ENCODE data around the gene TNS4. TPM values are rescaled to one million over a fixed set of nuclear protein-coding genes. Genes with fewer than 3 reads are reported as not detected.

TNS4 gene
- total RNA-seq, 2 experiments from 2014 or later = 7.3 to 7.6 TPM

GRCh38 chr17:40538936-40539705, 37.7 kb upstream of the TNS4 start:
- peaks cover 9% of the 10 kb centered on the region for H3K36me3 Mint-ChIP-seq
- H3K9me3 Mint-ChIP-seq = peaks cover under 1% of the 10 kb centered on the region
- H3K4me3 Mint-ChIP-seq = no peak overlapping the region
- peak overlapping the region; percentile 100 for H3K27ac Mint-ChIP-seq
- DNase-seq = no peak
- H3K4me1 Mint-ChIP-seq = peaks cover 86% of the 10 kb centered on the region
- H3K27me3 Mint-ChIP-seq = no peaks in the 10 kb centered on the region

DNA sequence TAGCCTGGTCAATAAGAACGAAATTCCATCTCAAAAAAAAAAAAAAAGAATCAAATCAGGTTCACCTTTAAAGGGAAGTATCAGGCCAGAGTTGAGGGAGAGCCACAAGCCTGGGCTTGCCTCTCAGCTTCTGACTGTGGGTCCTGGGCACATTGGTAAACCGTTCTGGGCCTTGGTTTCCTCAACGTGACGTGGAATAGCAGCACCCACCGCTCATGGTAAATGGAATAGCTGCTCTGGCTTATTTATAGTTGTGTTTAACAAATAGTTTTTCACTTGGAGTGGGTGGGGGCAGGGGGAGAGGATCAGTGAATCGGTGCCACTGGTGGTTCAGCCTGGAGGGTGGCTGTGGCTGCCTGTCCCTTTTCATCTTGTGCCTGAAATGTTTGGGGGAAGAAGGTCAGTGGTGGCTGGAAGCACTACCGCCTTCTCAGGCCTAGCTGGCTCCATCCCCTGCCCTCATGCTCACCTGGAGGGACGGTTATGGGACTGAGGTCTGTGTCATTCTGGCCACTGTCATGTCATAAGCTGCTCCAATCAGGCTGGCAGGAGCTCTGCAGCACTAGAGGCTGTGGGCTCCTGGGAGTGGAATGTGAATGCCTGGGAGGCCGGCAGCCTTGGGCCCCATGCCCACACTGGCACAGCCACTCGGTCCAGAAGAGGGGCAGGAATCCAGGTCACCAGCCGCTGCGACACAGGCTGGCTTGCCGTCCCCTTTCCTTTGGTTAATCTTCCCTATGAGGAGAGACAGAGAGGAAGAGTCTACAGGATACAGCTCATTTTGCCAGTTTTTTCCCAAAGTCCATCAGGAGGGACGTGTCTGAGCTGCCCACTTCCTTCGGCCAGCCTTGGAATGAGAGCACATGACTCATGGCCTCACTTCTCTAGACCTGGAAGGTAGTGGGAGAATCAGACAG, 36.9 kb upstream of the TNS4 start:
- H3K27ac Mint-ChIP-seq = peak overlapping the region; percentile 3
- peaks cover 9% of the 10 kb centered on the region for H3K36me3 Mint-ChIP-seq
- H3K4me1 Mint-ChIP-seq = peaks cover 87% of the 10 kb centered on the region
- no peak overlapping the region for H3K4me3 Mint-ChIP-seq
- H3K27me3 Mint-ChIP-seq = no peaks in the 10 kb centered on the region
- DNase-seq = no peak
- no peaks in the 10 kb centered on the region for H3K9me3 Mint-ChIP-seq

GRCh38 chr17:40536295-40537171, 35.1 kb upstream of the TNS4 start:
- Mint-ChIP-seq H3K9me3 (no peaks in the 10 kb centered on the region), H3K4me1 (peaks cover 87% of the 10 kb centered on the region), H3K27ac (peak overlapping the region; percentile 60), H3K4me3 (no peak overlapping the region), H3K36me3 (peaks cover 6% of the 10 kb centered on the region), H3K27me3 (no peaks in the 10 kb centered on the region)
- DNase-seq = no peak

DNA sequence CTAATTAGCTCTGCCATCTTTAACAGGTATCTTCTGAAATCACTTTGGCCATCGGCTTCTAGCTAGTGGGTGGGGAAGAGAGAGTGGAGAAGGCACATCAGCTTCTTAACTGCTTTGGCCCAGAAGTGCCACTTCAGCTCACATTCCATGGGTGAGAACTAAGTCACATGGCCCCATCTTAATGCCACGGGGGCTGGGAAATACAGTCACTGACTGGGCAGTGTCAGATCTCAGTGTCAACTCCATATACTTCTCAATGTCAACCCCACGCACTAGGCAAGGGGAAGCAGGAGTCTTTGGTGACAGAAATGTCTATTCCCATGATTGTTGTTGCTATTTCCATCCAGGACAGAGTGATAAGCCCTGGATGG, 34.5 kb upstream of the TNS4 start:
- Mint-ChIP-seq H3K9me3 (no peaks in the 10 kb centered on the region), H3K4me3 (no peak overlapping the region), H3K27ac (peak overlapping the region; percentile 9), H3K36me3 (peaks cover 6% of the 10 kb centered on the region), H3K27me3 (no peaks in the 10 kb centered on the region), H3K4me1 (peaks cover 87% of the 10 kb centered on the region)
- no peak for DNase-seq

GRCh38 chr17:40535438-40535837, 34.0 kb upstream of the TNS4 start:
- no peaks in the 10 kb centered on the region for H3K9me3 Mint-ChIP-seq
- H3K27me3 Mint-ChIP-seq = no peaks in the 10 kb centered on the region
- H3K4me3 Mint-ChIP-seq = no peak overlapping the region
- H3K36me3 Mint-ChIP-seq = peaks cover 6% of the 10 kb centered on the region
- no peak for DNase-seq
- peaks cover 87% of the 10 kb centered on the region for H3K4me1 Mint-ChIP-seq
- no peak overlapping the region for H3K27ac Mint-ChIP-seq

DNA sequence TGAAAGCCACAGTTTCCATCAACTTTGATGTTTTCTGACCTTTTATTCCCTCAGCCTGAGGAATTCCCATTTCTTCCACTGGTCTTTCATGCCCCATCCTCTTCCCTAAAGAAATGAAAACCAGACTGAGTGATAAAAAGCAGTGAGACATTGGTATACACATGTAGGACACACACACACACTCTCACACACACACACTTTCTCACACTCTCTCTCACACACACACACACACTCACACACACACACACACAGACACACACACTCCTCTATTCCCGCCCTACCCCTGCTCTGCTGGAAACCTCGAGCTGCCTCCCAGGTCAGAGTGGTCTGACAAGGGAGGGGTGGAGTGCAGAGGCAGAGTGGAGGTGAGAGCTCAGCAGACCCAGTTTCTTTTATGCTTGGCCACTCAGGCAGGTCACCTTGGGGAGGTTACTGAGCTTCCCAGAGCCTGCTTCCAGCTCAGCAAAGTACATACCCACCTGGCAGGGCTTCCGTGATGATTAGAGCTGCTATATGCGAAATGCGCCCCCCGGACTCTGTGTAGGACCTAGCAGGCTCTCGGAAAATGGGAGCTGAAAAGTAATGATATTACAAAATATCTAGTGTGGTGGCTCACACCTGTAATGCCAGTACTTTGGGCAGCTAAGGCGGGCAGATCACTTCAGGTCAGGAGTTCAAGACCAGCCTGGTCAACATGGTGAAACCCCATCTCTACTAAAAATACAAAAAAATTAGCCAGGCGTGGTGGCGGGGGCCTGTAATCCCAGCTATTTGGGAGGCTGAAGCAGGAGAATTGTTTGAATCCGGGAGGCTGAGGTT, 33.2 kb upstream of the TNS4 start:
- peaks cover 6% of the 10 kb centered on the region for H3K36me3 Mint-ChIP-seq
- peak overlapping the region; percentile 50 for H3K27ac Mint-ChIP-seq
- H3K9me3 Mint-ChIP-seq = no peaks in the 10 kb centered on the region
- DNase-seq = no peak
- no peaks in the 10 kb centered on the region for H3K27me3 Mint-ChIP-seq
- H3K4me1 Mint-ChIP-seq = peaks cover 84% of the 10 kb centered on the region
- H3K4me3 Mint-ChIP-seq = no peak overlapping the region

- Mint-ChIP-seq H3K4me3 (peak overlapping the region; percentile 46), H3K9me3 (no peaks in the 10 kb centered on the region), H3K27me3 (no peaks in the 10 kb centered on the region), H3K27ac (peak overlapping the region; percentile 90), H3K36me3 (peaks cover 6% of the 10 kb centered on the region), H3K4me1 (peaks cover 78% of the 10 kb centered on the region)
- DNase-seq = no peak
Observed at GRCh38 chr17:40533896-40534295, 32.5 kb upstream of the TNS4 start.

DNA sequence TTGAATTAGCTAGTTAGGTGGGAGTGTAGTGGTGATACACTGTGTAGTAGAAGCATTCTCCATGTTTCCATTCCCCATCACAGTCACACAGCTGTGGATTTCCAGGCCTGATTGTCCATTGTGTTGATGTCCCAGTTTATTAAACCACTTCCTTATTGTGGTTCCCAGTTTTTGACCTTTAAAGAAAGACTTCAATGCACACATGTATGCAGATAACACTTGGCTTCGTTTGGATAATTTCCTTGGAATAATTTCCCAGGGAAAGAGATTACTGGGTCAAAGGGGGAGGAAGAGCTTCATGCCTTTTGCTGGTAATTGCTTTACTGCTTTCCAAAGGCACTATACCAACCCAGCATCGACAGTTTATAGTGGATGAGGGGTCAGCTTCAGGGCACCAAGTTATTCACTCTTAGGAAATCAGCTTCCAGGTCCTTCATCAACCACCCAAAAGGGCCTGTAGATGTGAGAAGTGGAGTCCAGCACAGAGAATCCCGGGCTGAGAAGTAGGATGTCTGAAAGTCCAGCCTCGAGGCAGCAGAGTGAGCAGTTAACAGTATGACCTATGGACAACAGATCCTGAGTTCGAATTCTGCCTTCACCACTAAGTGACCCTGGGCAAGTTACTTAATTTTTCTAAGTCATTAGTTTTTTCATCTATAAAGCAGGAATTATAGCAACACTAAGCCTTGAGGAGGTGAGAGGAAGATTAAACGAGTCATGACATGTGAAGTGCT, 31.3 kb upstream of the TNS4 start:
- no peak for DNase-seq
- H3K36me3 Mint-ChIP-seq = peaks cover 6% of the 10 kb centered on the region
- H3K4me3 Mint-ChIP-seq = peak overlapping the region; percentile 53
- no peaks in the 10 kb centered on the region for H3K9me3 Mint-ChIP-seq
- H3K27me3 Mint-ChIP-seq = no peaks in the 10 kb centered on the region
- peaks cover 74% of the 10 kb centered on the region for H3K4me1 Mint-ChIP-seq
- H3K27ac Mint-ChIP-seq = peak overlapping the region; percentile 91

GRCh38 chr17:40531051-40531991, 29.9 kb upstream of the TNS4 start:
- peak overlapping the region; percentile 91 for H3K27ac Mint-ChIP-seq

DNA sequence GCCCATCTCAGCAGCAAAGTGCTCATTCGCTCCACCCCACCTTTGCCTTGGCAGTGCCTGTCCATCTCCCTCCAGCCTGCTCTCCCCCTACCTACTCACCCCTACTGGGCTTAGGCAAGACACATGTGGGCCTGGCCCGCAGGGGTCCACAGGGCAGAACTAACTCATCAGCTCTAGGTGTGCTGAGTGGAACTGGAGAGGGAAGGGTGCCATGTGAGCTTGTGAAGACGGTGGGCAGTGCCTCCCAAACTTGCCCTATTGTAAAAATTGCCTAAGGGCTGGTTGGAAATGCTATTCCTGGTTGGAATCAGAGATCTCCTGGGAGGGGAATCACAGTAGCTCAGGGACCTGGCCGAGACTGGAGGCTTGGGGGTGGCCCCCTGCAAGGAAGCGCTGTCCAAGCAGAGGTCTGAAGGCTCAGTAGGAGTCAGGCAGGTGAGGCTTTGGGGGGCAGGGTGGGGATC, 29.1 kb upstream of the TNS4 start:
- no peaks in the 10 kb centered on the region for H3K27me3 Mint-ChIP-seq
- peaks cover 6% of the 10 kb centered on the region for H3K36me3 Mint-ChIP-seq
- DNase-seq = no peak
- peaks cover 54% of the 10 kb centered on the region for H3K4me1 Mint-ChIP-seq
- H3K27ac Mint-ChIP-seq = peak overlapping the region; percentile 91
- no peak overlapping the region for H3K4me3 Mint-ChIP-seq
- H3K9me3 Mint-ChIP-seq = peaks cover 5% of the 10 kb centered on the region

More at GRCh38 chr17:40531051-40531991, 29.9 kb upstream of the TNS4 start:
- Mint-ChIP-seq H3K9me3 (no peaks in the 10 kb centered on the region), H3K4me3 (peak overlapping the region; percentile 53), H3K27me3 (no peaks in the 10 kb centered on the region), H3K36me3 (peaks cover 5% of the 10 kb centered on the region), H3K4me1 (peaks cover 61% of the 10 kb centered on the region)
- peak; percentile 63 for DNase-seq

- H3K27ac Mint-ChIP-seq = peak overlapping the region; percentile 91
- no peak for DNase-seq
- peaks cover 11% of the 10 kb centered on the region for H3K36me3 Mint-ChIP-seq
- no peaks in the 10 kb centered on the region for H3K27me3 Mint-ChIP-seq
- H3K4me3 Mint-ChIP-seq = no peak overlapping the region
- H3K4me1 Mint-ChIP-seq = peaks cover 54% of the 10 kb centered on the region
- peaks cover 10% of the 10 kb centered on the region for H3K9me3 Mint-ChIP-seq
Observed at GRCh38 chr17:40529991-40530390, 28.6 kb upstream of the TNS4 start.

- peaks cover 19% of the 10 kb centered on the region for H3K9me3 Mint-ChIP-seq
- peaks cover 22% of the 10 kb centered on the region for H3K36me3 Mint-ChIP-seq
- peaks cover 46% of the 10 kb centered on the region for H3K4me1 Mint-ChIP-seq
- no peak overlapping the region for H3K4me3 Mint-ChIP-seq
- no peak for DNase-seq
- H3K27me3 Mint-ChIP-seq = no peaks in the 10 kb centered on the region
- no peak overlapping the region for H3K27ac Mint-ChIP-seq
Observed at GRCh38 chr17:40528692-40529417, 27.4 kb upstream of the TNS4 start.

Measured in activated naive CD8-positive, alpha-beta T cell treated with anti-CD3 and anti-CD28 coated beads for 36 hours (primary cell).